ENCODE results near the gene SLC25A2.
"Not testable (repeated sequence)": the region's sequence is repeated elsewhere in the genome, so short reads cannot be mapped to it uniquely, and the experiment has no call there.

The SLC25A2 gene

GRCh38 chr5:141303756-141304155 lies at the start of gene SLC25A2:
Gene SLC25A2 (minus strand): TSS chr5:141304049. CDS start chr5:141303865, 184 bp downstream.
- no peak for DNase-seq (ENCODE audit: low read depth)

DNA sequence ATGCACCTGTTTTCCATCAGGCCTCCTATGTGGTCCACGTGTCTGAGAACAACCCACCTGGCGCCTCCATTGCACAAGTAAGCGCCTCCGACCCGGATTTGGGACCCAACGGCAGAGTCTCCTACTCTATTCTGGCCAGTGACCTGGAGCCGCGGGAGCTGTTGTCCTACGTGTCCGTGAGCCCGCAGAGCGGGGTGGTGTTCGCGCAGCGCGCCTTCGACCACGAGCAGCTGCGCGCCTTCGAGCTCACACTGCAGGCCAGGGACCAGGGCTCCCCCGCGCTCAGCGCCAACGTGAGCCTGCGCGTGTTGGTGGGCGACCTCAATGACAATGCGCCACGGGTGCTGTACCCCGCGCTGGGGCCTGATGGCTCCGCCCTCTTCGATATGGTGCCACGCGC lies 47.7 kb upstream of the SLC25A2 start:
- no peak for DNase-seq (ENCODE audit: low read depth)

DNA sequence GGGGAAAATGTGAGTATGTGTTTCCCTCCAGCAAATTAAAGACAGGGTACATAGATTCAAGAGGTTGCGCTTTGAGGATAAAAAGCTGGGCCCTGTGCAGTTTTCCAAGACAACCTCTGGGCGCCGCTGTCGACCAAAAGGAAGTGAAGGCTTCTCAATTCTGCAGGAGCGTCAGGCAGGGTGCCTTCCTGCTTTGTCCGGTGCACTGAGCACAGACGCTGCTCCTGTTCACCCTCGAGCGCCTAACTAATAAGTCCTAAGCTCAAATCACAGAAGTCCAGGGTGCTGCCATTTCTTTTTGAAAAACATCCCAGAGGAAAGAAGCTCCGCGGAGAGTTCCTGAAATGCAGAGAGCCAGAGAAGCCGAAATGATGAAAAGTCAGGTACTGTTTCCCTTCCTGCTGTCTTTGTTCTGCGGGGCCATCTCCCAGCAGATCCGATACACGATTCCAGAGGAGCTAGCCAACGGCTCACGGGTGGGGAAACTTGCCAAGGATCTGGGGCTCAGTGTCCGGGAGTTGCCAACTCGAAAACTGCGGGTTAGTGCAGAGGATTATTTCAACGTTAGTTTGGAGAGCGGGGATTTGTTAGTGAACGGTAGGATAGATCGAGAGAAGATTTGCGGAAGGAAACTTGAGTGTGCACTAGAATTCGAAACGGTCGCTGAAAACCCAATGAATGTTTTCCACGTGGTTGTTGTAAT lies 46.2 kb upstream of the SLC25A2 start, which contains the start of gene PCDHGB1:
Gene PCDHGB1 (plus strand): TSS at position 183 of the 703 bp plus-strand sequence. CDS start 162 bp downstream, at position 345.
- peak; percentile 50 for DNase-seq (ENCODE audit: low read depth)

DNA sequence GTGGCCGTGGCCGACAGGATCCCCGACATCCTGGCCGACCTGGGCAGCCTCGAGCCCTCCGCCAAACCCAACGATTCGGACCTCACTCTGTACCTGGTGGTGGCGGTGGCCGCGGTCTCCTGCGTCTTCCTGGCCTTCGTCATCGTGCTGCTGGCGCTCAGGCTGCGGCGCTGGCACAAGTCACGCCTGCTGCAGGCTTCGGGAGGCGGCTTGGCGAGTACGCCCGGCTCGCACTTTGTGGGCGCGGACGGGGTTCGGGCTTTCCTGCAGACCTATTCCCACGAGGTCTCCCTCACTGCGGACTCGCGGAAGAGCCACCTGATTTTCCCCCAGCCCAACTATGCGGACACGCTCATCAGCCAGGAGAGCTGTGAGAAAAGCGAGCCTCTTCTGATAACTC lies 42.2 kb upstream of the SLC25A2 start:
- DNase-seq (ENCODE audit: low read depth), result not testable (repeated sequence)

DNA sequence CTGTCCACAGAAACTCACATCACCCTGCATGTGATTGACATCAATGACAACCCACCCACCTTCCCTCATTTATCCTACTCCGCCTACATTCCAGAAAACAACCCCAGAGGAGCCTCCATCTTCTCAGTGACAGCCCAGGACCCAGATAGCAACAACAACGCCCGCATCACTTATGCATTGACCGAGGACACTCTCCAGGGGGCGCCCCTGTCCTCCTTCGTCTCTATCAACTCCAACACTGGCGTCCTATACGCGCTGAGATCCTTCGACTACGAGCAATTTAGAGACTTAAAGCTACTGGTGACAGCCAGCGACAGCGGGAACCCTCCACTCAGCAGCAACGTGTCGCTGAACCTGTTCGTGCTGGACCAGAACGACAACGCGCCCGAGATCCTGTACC lies 41.5 kb upstream of the SLC25A2 start:
- no peak for DNase-seq (ENCODE audit: low read depth)

DNA sequence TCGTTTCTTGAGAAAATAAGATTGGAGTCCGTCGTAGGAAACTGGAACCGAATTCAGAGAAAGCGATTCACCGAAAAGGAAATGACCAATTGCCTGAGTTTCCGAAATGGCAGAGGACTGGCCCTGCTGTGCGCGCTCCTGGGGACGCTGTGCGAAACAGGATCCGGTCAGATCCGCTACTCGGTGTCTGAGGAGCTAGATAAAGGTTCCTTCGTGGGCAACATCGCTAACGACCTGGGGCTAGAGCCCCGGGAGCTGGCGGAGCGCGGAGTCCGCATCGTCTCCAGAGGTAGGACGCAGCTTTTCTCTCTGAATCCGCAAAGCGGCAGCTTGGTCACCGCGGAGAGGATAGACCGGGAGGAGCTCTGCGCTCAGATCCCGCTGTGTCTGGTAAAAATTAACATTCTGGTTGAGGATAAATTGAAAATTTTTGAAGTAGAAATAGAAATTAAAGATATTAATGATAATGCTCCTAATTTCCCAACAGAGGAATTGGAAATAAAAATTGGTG lies 40.2 kb upstream of the SLC25A2 start:
- DNase-seq (ENCODE audit: low read depth), result no peak

- no peak for DNase-seq (ENCODE audit: low read depth)
Measured at GRCh38 chr5:141343242-141343952, 39.5 kb upstream of the SLC25A2 start, which contains the start of gene PCDHGA3. Gene PCDHGA3 (plus strand): TSS chr5:141343829. CDS start chr5:141344034, 205 bp downstream.

GRCh38 chr5:141342773-141343172 lies 38.9 kb upstream of the SLC25A2 start:
- DNase-seq (ENCODE audit: low read depth), result no peak

DNA sequence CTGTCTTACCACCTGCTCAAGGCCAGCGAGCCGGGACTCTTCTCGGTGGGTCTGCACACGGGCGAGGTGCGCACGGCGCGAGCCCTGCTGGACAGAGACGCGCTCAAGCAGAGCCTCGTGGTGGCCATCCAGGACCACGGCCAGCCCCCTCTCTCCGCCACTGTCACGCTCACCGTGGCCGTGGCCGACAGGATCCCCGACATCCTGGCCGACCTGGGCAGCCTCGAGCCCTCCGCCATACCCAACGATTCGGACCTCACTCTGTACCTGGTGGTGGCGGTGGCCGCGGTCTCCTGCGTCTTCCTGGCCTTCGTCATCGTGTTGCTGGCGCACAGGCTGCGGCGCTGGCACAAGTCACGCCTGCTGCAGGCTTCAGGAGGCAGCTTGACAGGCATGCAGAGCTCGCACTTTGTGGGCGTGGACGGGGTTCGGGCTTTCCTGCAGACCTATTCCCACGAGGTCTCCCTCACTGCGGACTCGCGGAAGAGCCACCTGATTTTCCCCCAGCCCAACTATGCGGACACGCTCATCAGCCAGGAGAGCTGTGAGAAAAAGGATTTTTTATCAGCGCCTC lies 37.0 kb upstream of the SLC25A2 start:
- not testable (repeated sequence) for DNase-seq (ENCODE audit: low read depth)

DNA sequence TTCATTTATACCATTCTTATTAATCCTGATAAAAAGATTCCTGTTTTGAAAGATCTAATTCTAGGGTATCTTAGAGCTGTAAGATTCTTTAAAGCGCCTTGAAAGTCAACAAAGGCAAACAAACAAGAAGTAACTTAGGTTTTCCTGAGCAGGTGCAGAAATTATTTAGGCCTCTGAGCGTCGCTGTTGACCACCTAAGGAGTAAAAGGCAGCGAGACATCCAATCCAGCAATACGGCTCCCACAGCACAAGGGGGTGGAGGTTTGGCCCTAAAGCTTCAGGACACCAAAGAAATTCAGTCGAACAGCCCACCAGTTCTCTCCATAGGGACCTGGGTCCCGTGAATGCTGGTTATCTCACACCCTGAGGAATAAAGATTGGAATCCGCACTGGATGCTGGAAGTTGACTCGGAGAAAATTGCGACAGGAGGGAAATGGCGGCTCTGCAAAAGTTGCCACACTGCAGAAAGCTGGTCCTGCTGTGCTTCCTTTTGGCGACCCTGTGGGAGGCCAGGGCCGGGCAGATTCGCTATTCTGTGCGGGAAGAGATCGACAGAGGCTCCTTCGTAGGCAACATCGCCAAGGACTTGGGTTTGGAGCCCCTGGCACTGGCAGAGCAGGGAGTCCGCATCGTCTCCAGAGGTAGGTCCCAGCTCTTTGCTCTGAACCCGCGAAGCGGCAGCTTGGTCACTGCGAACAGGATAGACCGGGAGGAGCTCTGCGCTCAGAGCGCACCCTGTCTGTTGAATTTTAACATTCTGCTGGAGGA lies 34.9 kb upstream of the SLC25A2 start, which contains the start of gene PCDHGA2:
Gene PCDHGA2 (plus strand): TSS at position 223 of the 769 bp plus-strand sequence.
- DNase-seq (ENCODE audit: low read depth), result no peak

GRCh38 chr5:141332571-141332970 lies 28.7 kb upstream of the SLC25A2 start:
- DNase-seq (ENCODE audit: low read depth), result not testable (repeated sequence)

DNA sequence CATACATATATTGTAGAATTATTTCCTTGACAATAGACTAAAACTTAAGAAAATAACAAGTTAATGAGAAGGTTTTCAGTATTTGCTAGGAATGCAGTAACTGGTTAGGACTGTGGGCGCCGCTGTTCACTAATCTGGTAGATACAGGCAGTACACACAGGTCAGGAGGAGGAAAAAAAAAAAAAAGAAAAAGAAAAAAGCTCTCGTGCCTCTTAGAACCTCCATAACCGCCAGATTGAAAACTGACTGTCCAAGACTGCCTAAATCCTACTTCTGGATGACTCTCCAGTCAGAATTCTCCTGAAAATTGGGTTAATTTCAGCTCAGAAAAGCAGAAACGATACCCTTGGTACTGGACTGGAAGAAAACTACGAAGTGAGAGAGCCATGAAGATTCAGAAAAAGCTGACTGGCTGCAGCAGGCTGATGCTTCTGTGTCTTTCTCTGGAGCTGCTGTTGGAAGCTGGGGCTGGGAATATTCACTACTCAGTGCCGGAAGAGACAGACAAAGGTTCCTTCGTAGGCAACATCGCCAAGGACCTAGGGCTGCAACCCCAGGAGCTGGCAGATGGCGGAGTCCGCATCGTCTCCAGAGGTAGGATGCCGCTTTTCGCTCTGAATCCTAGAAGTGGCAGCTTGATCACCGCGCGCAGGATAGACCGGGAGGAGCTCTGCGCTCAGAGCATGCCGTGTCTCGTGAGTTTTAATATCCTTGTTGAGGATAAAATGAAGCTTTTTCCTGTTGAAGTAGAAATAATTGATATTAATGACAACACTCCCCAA lies 26.6 kb upstream of the SLC25A2 start, which contains the start of gene PCDHGA1:
Gene PCDHGA1 (plus strand): TSS at position 216 of the 782 bp plus-strand sequence.
- no peak for DNase-seq (ENCODE audit: low read depth)

- no peak for DNase-seq (ENCODE audit: low read depth)
Measured at GRCh38 chr5:141328231-141328630, 24.4 kb upstream of the SLC25A2 start.

- DNase-seq (ENCODE audit: low read depth), result peak; percentile 62
Measured at GRCh38 chr5:141326088-141326854, 22.4 kb upstream of the SLC25A2 start.

- no peak for DNase-seq (ENCODE audit: low read depth)
Measured at GRCh38 chr5:141322261-141322660, 18.4 kb upstream of the SLC25A2 start.

GRCh38 chr5:141320225-141321169 lies 16.6 kb upstream of the SLC25A2 start, which contains the start of gene TAF7:
Gene TAF7 (minus strand): TSS chr5:141320784. CDS start chr5:141320044, 740 bp downstream.
- DNase-seq (ENCODE audit: low read depth), result peak; percentile 84

- DNase-seq (ENCODE audit: low read depth), result no peak
Measured at GRCh38 chr5:141319699-141320098, 15.8 kb upstream of the SLC25A2 start.

DNA sequence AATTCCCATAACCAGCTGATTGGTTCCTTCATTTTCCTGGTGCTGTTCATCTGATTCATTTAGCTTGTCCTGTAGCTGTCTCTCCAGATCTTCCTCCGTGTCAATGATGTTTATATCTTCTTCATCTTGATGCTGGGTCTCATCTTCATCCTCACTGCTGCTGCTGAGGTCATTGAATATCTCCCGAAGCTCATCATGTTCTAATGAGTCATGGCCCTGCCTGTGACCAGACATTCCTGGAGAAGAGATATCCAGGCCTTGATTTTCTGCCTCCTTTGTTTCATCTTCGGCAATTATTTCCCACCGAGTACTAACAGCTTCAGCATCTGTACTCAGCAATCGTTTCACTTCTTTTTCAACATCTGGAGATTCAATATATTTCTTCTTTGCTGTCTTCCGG lies 15.4 kb upstream of the SLC25A2 start:
- DNase-seq (ENCODE audit: low read depth), result no peak

GRCh38 chr5:141316963-141317362 lies 13.1 kb upstream of the SLC25A2 start:
- DNase-seq (ENCODE audit: low read depth), result not testable (repeated sequence)

Measured in stromal cell of bone marrow (primary cell).